Measurements from ENCODE around the gene GJA8. TPM values are rescaled to one million over a fixed set of nuclear protein-coding genes. Genes with fewer than 3 reads are reported as not detected.

GJA8 gene
- total RNA-seq, 4 donors from 2014 or later: not detected

DNA sequence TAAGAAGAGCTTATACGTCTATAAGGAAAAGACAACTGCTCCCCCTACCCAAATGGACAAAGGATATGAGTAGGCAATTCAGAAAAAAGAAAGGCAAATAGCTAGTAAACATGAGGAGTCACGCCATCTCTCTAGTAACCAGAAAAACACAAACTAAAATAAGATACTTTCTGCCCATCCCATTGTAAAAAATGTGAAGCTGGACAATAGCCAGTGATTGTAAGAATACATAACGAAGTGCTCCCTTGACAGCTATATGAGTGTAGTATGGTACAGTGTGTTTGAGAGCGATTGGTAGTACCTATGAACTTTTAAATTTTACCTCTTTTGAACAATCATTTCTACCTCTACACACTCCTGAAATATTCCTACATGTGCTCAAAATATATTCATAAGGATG, 7.5 kb upstream of the GJA8 start:
- Histone ChIP-seq H3K36me3 (no peaks in the 10 kb centered on the region), H3K4me3 (no peak overlapping the region), H3K27me3 (no peaks in the 10 kb centered on the region), H3K27ac (no peak overlapping the region), H3K4me1 (peaks cover 4% of the 10 kb centered on the region), H3K9me3 (no peaks in the 10 kb centered on the region)
- TF ChIP-seq CTCF (IDR thresholded peaks at IDR 0.05) (no peak), POLR2A (IDR thresholded peaks at IDR 0.05) (no peak), POLR2AphosphoS5 (IDR thresholded peaks at IDR 0.05) (no peak), EP300 (IDR thresholded peaks at IDR 0.05) (no peak)
- WGBS: 53% methylated on average over 4 of the region's 4 CpGs
- DNase-seq (ENCODE audit: low spot score in 2 of 2): no peak

DNA sequence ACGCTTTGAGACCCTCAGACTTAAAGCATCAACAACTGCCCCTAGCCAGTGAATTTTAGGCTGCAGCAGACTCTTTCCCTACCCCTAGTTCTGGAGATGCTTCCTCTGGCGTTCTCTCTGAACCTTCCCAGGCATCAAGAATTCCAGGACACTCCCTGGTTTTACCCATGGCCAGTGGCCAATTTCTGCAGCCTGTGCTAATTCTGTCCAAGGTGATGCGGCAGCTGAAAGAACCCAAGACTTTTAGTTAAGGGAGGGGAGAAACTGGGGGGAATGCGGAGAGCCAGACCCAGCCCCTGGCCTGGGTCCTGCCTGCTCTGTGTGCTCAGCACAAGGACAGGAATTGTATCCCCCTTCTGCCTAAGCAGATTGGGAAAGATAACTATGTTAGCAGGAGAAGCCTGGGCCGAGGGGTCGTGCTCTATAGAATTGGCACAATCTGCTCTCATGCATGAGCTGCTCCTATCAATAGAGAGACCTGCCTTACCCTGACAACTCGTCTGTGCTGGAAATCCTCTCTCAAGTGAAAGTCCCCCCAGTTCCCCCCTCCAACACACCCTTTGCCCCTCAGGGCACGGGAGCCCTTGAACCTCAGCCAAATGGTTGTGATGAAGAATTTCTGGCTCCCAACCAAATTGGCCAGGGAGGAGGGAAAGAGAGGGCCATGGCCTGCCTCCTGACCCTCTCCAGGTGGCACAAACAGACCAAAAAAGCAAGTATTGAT, 5.4 kb upstream of the GJA8 start:
- 40% methylated on average over 8 of the region's 8 CpGs for WGBS
- no peak overlapping the region for H3K4me3 ChIP-seq
- H3K27me3 ChIP-seq: no peaks in the 10 kb centered on the region
- H3K9me3 ChIP-seq: no peaks in the 10 kb centered on the region
- no peak overlapping the region for H3K27ac ChIP-seq
- peaks cover 4% of the 10 kb centered on the region for H3K4me1 ChIP-seq
- DNase-seq (ENCODE audit: low spot score in 2 of 2): no peak
- TF ChIP-seq CTCF (IDR thresholded peaks at IDR 0.05): no peak
- TF ChIP-seq POLR2AphosphoS5 (IDR thresholded peaks at IDR 0.05): no peak
- TF ChIP-seq POLR2A (IDR thresholded peaks at IDR 0.05): no peak
- no peak for TF ChIP-seq EP300 (IDR thresholded peaks at IDR 0.05)
- H3K36me3 ChIP-seq: no peaks in the 10 kb centered on the region

GRCh38 chr1:147897789-147898188, 4.8 kb upstream of the GJA8 start:
- H3K4me1 ChIP-seq: no peaks in the 10 kb centered on the region
- WGBS: 96% methylated on average over 3 of the region's 4 CpGs
- H3K36me3 ChIP-seq: no peaks in the 10 kb centered on the region
- no peak overlapping the region for H3K4me3 ChIP-seq
- TF ChIP-seq EP300 (IDR thresholded peaks at IDR 0.05) (no peak), POLR2A (IDR thresholded peaks at IDR 0.05) (no peak), POLR2AphosphoS5 (IDR thresholded peaks at IDR 0.05) (no peak), CTCF (IDR thresholded peaks at IDR 0.05) (no peak)
- H3K27me3 ChIP-seq: no peaks in the 10 kb centered on the region
- no peaks in the 10 kb centered on the region for H3K9me3 ChIP-seq
- no peak overlapping the region for H3K27ac ChIP-seq
- DNase-seq (ENCODE audit: low spot score in 2 of 2): no peak

DNA sequence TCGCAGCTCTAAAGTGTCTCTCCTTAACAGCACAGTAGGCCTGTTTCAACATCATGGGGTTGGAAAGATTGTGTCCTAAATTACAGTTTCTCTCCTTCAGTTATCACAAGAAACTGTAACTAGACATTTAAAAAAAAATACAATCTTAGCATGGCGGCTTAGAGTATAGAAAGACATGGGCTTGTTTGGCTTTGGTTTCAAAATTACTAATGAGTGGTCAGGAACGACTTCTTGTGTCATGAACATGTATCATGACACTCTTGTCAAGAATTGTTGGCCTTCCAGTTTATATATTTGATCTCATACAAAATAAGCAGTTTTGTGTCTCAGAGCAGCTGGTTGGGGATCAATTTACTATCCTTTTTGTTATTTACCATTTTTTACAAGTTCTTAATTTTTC, 2.1 kb downstream of the GJA8 start:
- H3K27me3 ChIP-seq: peaks cover 3% of the 10 kb centered on the region
- H3K9me3 ChIP-seq: no peaks in the 10 kb centered on the region
- 88% methylated on average over 3 of the region's 3 CpGs for WGBS
- DNase-seq (ENCODE audit: low spot score in 2 of 2): no peak
- no peak overlapping the region for H3K27ac ChIP-seq
- no peak overlapping the region for H3K4me3 ChIP-seq
- H3K36me3 ChIP-seq: no peaks in the 10 kb centered on the region
- no peaks in the 10 kb centered on the region for H3K4me1 ChIP-seq
- TF ChIP-seq EP300 (IDR thresholded peaks at IDR 0.05) (no peak), POLR2AphosphoS5 (IDR thresholded peaks at IDR 0.05) (no peak), CTCF (IDR thresholded peaks at IDR 0.05) (no peak), POLR2A (IDR thresholded peaks at IDR 0.05) (no peak)

DNA sequence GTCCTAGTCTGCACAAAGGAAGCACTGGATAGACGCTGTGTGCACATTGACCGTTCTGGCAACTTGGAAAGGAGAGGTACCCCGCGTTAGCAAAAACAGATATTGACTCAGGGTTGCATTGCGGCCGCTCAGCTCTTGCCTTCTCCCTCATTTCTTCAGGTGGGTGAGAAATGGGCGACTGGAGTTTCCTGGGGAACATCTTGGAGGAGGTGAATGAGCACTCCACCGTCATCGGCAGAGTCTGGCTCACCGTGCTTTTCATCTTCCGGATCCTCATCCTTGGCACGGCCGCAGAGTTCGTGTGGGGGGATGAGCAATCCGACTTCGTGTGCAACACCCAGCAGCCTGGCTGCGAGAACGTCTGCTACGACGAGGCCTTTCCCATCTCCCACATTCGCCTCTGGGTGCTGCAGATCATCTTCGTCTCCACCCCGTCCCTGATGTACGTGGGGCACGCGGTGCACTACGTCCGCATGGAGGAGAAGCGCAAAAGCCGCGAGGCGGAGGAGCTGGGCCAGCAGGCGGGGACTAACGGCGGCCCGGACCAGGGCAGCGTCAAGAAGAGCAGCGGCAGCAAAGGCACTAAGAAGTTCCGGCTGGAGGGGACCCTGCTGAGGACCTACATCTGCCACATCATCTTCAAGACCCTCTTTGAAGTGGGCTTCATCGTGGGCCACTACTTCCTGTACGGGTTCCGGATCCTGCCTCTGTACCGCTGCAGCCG, 5.4 kb downstream of the GJA8 start:
- no peaks in the 10 kb centered on the region for H3K4me1 ChIP-seq
- no peak overlapping the region for H3K27ac ChIP-seq
- peaks cover 3% of the 10 kb centered on the region for H3K27me3 ChIP-seq
- H3K9me3 ChIP-seq: no peaks in the 10 kb centered on the region
- DNase-seq (ENCODE audit: low spot score in 2 of 2): no peak
- H3K36me3 ChIP-seq: no peaks in the 10 kb centered on the region
- WGBS: 96% methylated on average over 44 of the region's 44 CpGs
- TF ChIP-seq POLR2A (IDR thresholded peaks at IDR 0.05) (no peak), EP300 (IDR thresholded peaks at IDR 0.05) (no peak), POLR2AphosphoS5 (IDR thresholded peaks at IDR 0.05) (no peak), CTCF (IDR thresholded peaks at IDR 0.05) (no peak)
- H3K4me3 ChIP-seq: no peak overlapping the region
